Osteocyte (in vitro differentiated cells): ENCODE data around the gene GPR25. TPM values are rescaled to one million over a fixed set of nuclear protein-coding genes. Genes with fewer than 3 reads are reported as not detected.

Source experiments
- DNase-seq: peaks from one replicate; pipeline ENCODE4 v3.0.0; 2021; ENCODE audit warnings: mixed read lengths; ENCODE audit not compliant: unreplicated experiment; ENCODE audit errors: extremely low spot score
- H3K27ac Mint-ChIP-seq: one replicate; pipeline ENCODE4 v1.8.0; 2021; ENCODE audit warnings: mild to moderate bottlenecking, mixed read lengths; ENCODE audit not compliant: unreplicated experiment
- H3K27me3 Mint-ChIP-seq: one replicate; pipeline ENCODE4 v1.8.0; 2021; ENCODE audit warnings: mixed read lengths; ENCODE audit not compliant: unreplicated experiment
- H3K36me3 Mint-ChIP-seq: one replicate; pipeline ENCODE4 v1.8.0; 2021; ENCODE audit warnings: mixed read lengths; ENCODE audit not compliant: unreplicated experiment
- H3K4me1 Mint-ChIP-seq: one replicate; pipeline ENCODE4 v1.8.0; 2021; ENCODE audit warnings: mixed read lengths; ENCODE audit not compliant: unreplicated experiment
- H3K4me3 Mint-ChIP-seq: one replicate; pipeline ENCODE4 v1.8.0; 2021; ENCODE audit warnings: mild to moderate bottlenecking, moderate library complexity, mixed read lengths; ENCODE audit not compliant: unreplicated experiment
- H3K9me3 Mint-ChIP-seq: one replicate; pipeline ENCODE4 v1.8.0; 2021; ENCODE audit warnings: mixed read lengths; ENCODE audit not compliant: unreplicated experiment
- CTCF ChIP-seq: fragments of 200-600 bp; sonication (generic); IDR thresholded peaks from 2 replicates; pipeline ENCODE4 v1.5.0; 2021; ENCODE audit warnings: antibody characterized with exemption, mild to moderate bottlenecking, moderate library complexity
- total RNA-seq: library from RNA; stranded (reverse); gene quantifications from 2 replicates; pipeline ENCODE4 v1.2.1, GENCODE V29; 2021

The GPR25 gene
- total RNA-seq, 1 donor from 2014 or later, result not detected

GRCh38 chr1:200856716-200857357 is 15.9 kb upstream of the GPR25 start:
- Mint-ChIP-seq H3K27me3 (no peaks in the 10 kb centered on the region), H3K9me3 (no peaks in the 10 kb centered on the region), H3K27ac (peak overlapping the region; percentile 84), H3K4me3 (no peak overlapping the region), H3K36me3 (peaks cover 36% of the 10 kb centered on the region), H3K4me1 (peaks cover 24% of the 10 kb centered on the region)
- TF ChIP-seq CTCF, result no peak
- no peak for DNase-seq

GRCh38 chr1:200857804-200858203 is 15.0 kb upstream of the GPR25 start:
- H3K27me3 Mint-ChIP-seq, result no peaks in the 10 kb centered on the region
- H3K27ac Mint-ChIP-seq, result peak overlapping the region; percentile 84
- TF ChIP-seq CTCF, result no peak
- peaks cover 36% of the 10 kb centered on the region for H3K36me3 Mint-ChIP-seq
- peaks cover 24% of the 10 kb centered on the region for H3K4me1 Mint-ChIP-seq
- no peak for DNase-seq
- no peaks in the 10 kb centered on the region for H3K9me3 Mint-ChIP-seq
- H3K4me3 Mint-ChIP-seq, result no peak overlapping the region

GRCh38 chr1:200861937-200862647 is 10.7 kb upstream of the GPR25 start:
- Mint-ChIP-seq H3K4me1 (peaks cover 28% of the 10 kb centered on the region), H3K4me3 (no peak overlapping the region), H3K36me3 (peaks cover 35% of the 10 kb centered on the region), H3K27ac (no peak overlapping the region), H3K27me3 (no peaks in the 10 kb centered on the region), H3K9me3 (no peaks in the 10 kb centered on the region)
- no peak for DNase-seq
- TF ChIP-seq CTCF, result no peak

GRCh38 chr1:200862713-200863415 is 9.9 kb upstream of the GPR25 start:
- H3K27ac Mint-ChIP-seq, result no peak overlapping the region
- DNase-seq, result no peak
- TF ChIP-seq CTCF, result no peak
- no peak overlapping the region for H3K4me3 Mint-ChIP-seq
- peaks cover 29% of the 10 kb centered on the region for H3K36me3 Mint-ChIP-seq
- H3K27me3 Mint-ChIP-seq, result no peaks in the 10 kb centered on the region
- peaks cover 24% of the 10 kb centered on the region for H3K4me1 Mint-ChIP-seq
- no peaks in the 10 kb centered on the region for H3K9me3 Mint-ChIP-seq

- Mint-ChIP-seq H3K4me1 (peaks cover 19% of the 10 kb centered on the region), H3K27me3 (peaks cover 5% of the 10 kb centered on the region), H3K9me3 (no peaks in the 10 kb centered on the region), H3K36me3 (peaks cover 21% of the 10 kb centered on the region), H3K4me3 (no peak overlapping the region), H3K27ac (no peak overlapping the region)
- DNase-seq, result peak; percentile 38
- TF ChIP-seq CTCF, result no peak
These were observed 6.7 kb upstream of the GPR25 start for GRCh38 chr1:200866116-200866515.
